Esophagus muscularis mucosa (tissue), 4 donors: ENCODE data around the gene PANK2. TPM values are rescaled to one million over a fixed set of nuclear protein-coding genes. Genes with fewer than 3 reads are reported as not detected.
"Not testable (repeated sequence)": the region's sequence is repeated elsewhere in the genome, so short reads cannot be mapped to it uniquely, and the experiment has no call there.

Experiments used
- DNase-seq: peaks from one replicate; pipeline ENCODE4 v3.0.0-alpha.2; 2017; ENCODE audit errors: extremely low spot score
- H3K27ac ChIP-seq, 4 donors: fragments of 200-600 bp; sonication (generic); replicated peaks in 1 of 4; 1 replicate in 3 of 4; 2 replicates in 1 of 4; pipeline ENCODE4 v1.5.1; 2016 to 2019; ENCODE audit warnings: mild to moderate bottlenecking in 1 of 4
- H3K27me3 ChIP-seq, 4 donors: fragments of 200-600 bp; sonication (generic); one replicate each; pipeline versions ENCODE4 v1.5.1 to v1.6.0; 2016 to 2019
- H3K36me3 ChIP-seq, 4 donors: fragments of 200-600 bp; sonication (generic); one replicate each; pipeline ENCODE4 v1.5.1; 2016 to 2019
- H3K4me1 ChIP-seq, 4 donors: fragments of 200-600 bp; sonication (generic); one replicate each; pipeline ENCODE4 v1.5.1; 2016 to 2019
- H3K4me3 ChIP-seq, 4 donors: fragments of 200-600 bp; sonication (generic); 1 replicate in 2 of 4; 2 replicates in 2 of 4; pipeline ENCODE4 v1.5.1; 2016 to 2019; ENCODE audit warnings: mild to moderate bottlenecking in 4 of 4, moderate library complexity in 1 of 4
- H3K9me3 ChIP-seq, 4 donors: fragments of 200-600 bp; sonication (generic); 1 replicate in 3 of 4; 2 replicates in 1 of 4; pipeline ENCODE4 v1.5.1; 2016 to 2019
- EP300 ChIP-seq: sonication (generic); formaldehyde crosslinking; IDR thresholded peaks from one replicate; pipeline ENCODE4 v1.6.1; 2017; ENCODE audit warnings: antibody characterized with exemption
- POLR2A ChIP-seq: fragments of 450-650 bp; IDR thresholded peaks from one replicate; pipeline ENCODE4 v1.6.1; 2017; ENCODE audit warnings: antibody characterized with exemption, moderate library complexity, mild to moderate bottlenecking, low read depth
- POLR2AphosphoS5 ChIP-seq, 2 donors: sonication (generic); formaldehyde crosslinking; IDR thresholded peaks; one replicate each; pipeline ENCODE4 v1.6.1; 2017; ENCODE audit warnings: antibody characterized with exemption in 2 of 2
- WGBS: methylation state at CpG from one replicate; pipeline ENCODE4 v1.1.5; 2018; 5-methylcytosine and 5-hydroxymethylcytosine counted together
- intact Hi-C: fragments of 100-400 bp; cut with DNase I; formaldehyde crosslinking; loops from one replicate; pipeline ENCODE4 v1.15.1; 2023
- total RNA-seq, 4 donors: library from RNA; depleted of rRNA; stranded (reverse); fragments of >200 nt; gene quantifications; one replicate each; pipeline versions ENCODE4 v1.1.0 to v1.2.1, GENCODE V29; 2016
- TF ChIP-seq, protein P1 (sequence below), 3 experiments: fragments of 200-600 bp in 2 of 3; fragments of 450-650 bp in 1 of 3; sonication (generic) in 2 of 3; IDR thresholded peaks; one replicate each; pipeline ENCODE4 v1.5.1; 2017 to 2019; ENCODE audit warnings: antibody characterized with exemption in 3 of 3, mild to moderate bottlenecking in 2 of 3, moderate library complexity in 1 of 3

PANK2 gene
- total RNA-seq, 4 donors from 2014 or later = 42.8 to 52.1 (median 46.6) TPM

DNA sequence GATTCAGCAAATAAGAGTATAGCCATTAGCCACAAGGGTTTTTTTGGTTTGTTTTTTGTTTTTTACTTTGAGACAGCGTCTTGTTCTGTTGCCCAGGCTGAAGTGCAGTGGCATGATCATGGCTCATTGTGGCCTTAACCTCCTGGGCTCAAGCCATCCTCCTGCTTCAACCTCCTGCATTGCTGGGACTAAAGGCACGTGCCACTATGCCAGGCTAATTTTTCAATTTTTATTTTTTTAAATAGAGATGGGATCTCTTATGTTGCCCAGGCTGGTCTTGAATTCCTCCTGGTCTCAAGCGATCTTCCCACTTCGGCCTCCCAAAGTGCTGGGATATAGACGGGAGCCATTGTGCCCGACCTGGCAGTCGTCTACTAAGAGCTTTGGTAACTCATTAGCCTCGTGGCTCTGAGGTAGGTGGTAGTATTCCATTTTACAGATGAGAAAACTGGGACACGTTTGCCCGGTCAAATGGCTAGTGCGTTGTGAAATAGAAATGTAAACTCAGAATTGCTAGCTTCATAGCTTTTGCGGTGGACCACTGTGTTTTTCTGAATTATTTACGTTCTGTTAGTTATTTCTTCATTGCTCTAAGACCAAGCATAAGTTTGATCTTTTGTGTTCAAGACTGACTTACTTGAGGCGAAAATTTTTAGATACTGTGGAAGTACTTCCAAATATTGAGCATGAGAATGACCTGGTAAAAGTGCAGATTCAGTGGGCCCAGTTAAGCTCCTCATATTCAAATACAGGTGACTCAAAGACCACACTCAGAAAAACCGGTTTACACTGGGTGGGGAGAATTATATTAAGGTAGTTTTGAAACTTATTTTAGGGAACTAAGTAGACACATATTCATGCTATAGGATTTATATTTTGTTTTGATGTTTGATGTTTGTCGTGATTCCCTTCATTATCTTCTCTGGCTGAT, 2.1 kb downstream of the PANK2 start:
- DNase-seq = no peak

GRCh38 chr20:3894796-3895195, 5.6 kb downstream of the PANK2 start:
- TF ChIP-seq, protein P1, sequence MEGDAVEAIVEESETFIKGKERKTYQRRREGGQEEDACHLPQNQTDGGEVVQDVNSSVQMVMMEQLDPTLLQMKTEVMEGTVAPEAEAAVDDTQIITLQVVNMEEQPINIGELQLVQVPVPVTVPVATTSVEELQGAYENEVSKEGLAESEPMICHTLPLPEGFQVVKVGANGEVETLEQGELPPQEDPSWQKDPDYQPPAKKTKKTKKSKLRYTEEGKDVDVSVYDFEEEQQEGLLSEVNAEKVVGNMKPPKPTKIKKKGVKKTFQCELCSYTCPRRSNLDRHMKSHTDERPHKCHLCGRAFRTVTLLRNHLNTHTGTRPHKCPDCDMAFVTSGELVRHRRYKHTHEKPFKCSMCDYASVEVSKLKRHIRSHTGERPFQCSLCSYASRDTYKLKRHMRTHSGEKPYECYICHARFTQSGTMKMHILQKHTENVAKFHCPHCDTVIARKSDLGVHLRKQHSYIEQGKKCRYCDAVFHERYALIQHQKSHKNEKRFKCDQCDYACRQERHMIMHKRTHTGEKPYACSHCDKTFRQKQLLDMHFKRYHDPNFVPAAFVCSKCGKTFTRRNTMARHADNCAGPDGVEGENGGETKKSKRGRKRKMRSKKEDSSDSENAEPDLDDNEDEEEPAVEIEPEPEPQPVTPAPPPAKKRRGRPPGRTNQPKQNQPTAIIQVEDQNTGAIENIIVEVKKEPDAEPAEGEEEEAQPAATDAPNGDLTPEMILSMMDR (IDR thresholded peaks at IDR 0.05) = no peak
- TF ChIP-seq EP300 (no peak), POLR2A (no peak), POLR2AphosphoS5 (IDR thresholded peaks at IDR 0.05) (no peak)
- H3K27me3 ChIP-seq = no peaks in the 10 kb centered on the region
- H3K36me3 ChIP-seq = no peaks in the 10 kb centered on the region
- DNase-seq = no peak
- H3K27ac ChIP-seq = peak overlapping the region in 2 of 4 donors; percentile 10 to 35
- H3K4me3 ChIP-seq = no peak overlapping the region
- H3K9me3 ChIP-seq = no peaks in the 10 kb centered on the region
- WGBS = 74% methylated on average over 5 of the region's 5 CpGs
- peaks cover 50 to 96% (median 94%) of the 10 kb centered on the region in 4 donors for H3K4me1 ChIP-seq
- intact Hi-C loops = loop anchor here (5.0 to 10.0 kb wide), 2 partner anchors 33 to 120 kb away; partner anchors contain the start of gene RNF24

More for the DNA sequence above, 2.1 kb downstream of the PANK2 start:
- peaks cover 52 to 82% (median 75%) of the 10 kb centered on the region in 4 donors for H3K4me1 ChIP-seq
- intact Hi-C loops = loop anchor here (5.0 to 10.0 kb wide), 2 partner anchors 36 to 124 kb away; partner anchors contain the start of gene RNF24
- TF ChIP-seq POLR2AphosphoS5 (IDR thresholded peaks at IDR 0.05) (no peak), EP300 (no peak), POLR2A (no peak)
- TF ChIP-seq, protein P1 (IDR thresholded peaks at IDR 0.05) = no peak
- H3K36me3 ChIP-seq = no peaks in the 10 kb centered on the region
- H3K4me3 ChIP-seq = peak overlapping the region; percentile 84 to 100 (median 99)
- 54% methylated on average over 16 of the region's 16 CpGs for WGBS
- H3K9me3 ChIP-seq = no peaks in the 10 kb centered on the region
- H3K27ac ChIP-seq = peak overlapping the region; percentile 16 to 99 (median 98)
- H3K27me3 ChIP-seq = no peaks in the 10 kb centered on the region

DNA sequence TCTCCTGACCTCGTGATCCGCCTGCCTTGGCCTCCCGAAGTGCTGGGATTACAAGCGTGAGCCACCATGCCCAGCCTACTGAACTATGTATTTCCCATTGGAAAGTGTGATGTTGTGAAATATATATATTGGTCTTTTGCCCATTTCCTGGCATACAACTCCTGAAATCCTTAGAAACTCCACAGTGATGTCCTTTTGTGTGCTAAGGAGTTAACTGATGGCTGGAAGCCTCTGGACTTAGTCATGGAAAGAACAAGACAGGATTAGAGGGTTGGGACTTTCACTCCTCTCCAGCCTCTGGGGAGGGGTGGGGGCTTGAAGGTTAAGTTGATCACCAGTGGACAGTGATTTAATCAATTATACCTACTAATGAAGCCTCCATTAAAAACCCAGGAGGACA, 7.1 kb downstream of the PANK2 start:
- Histone ChIP-seq H3K9me3 (no peaks in the 10 kb centered on the region), H3K4me1 (peaks cover 54 to 97% (median 96%) of the 10 kb centered on the region in 4 donors), H3K4me3 (no peak overlapping the region), H3K27me3 (no peaks in the 10 kb centered on the region), H3K36me3 (no peaks in the 10 kb centered on the region), H3K27ac (no peak overlapping the region)
- intact Hi-C loops = loop anchor here (10.0 kb wide), 1 partner anchor 118 kb away; the partner anchor contains the start of gene RNF24
- TF ChIP-seq EP300 (no peak), POLR2AphosphoS5 (IDR thresholded peaks at IDR 0.05) (no peak), POLR2A (no peak)
- TF ChIP-seq, protein P1 (IDR thresholded peaks at IDR 0.05) = no peak
- WGBS = 81% methylated on average over 4 of the region's 4 CpGs
- DNase-seq = no peak

- no peak overlapping the region for H3K27ac ChIP-seq
Measured at GRCh38 chr20:3896853-3897583, 7.8 kb downstream of the PANK2 start.

DNA sequence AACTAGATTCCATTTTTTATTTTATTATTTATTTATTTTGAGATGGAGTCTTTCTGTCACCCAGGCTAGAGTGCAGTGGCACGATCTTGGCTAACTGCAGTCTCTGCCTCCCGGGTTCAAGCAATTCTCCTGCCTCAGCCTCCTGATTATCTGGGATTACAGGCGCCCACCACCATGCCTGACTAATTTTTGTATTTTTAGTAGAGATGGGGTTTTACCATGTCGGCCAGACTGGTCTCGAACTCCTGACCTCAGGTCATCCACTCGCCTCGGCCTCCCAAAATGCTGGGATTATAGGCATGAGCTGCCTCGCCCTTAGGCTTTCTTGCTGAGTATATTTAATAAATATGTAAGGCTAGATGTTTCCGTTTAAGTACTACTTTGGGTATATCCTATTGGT, 9.0 kb downstream of the PANK2 start:
- not testable (repeated sequence) for H3K27ac ChIP-seq, DNase-seq, H3K9me3 ChIP-seq, H3K4me3 ChIP-seq, H3K27me3 ChIP-seq, H3K36me3 ChIP-seq
- intact Hi-C loops = loop anchor here (10.0 kb wide), 1 partner anchor 117 kb away; the partner anchor contains the start of gene RNF24
- H3K4me1 ChIP-seq = peaks cover 42 to 96% (median 93%) of the 10 kb centered on the region in 4 donors
- 77% methylated on average over 9 of the region's 9 CpGs for WGBS

More at GRCh38 chr20:3896853-3897583, 7.8 kb downstream of the PANK2 start:
- no peaks in the 10 kb centered on the region for H3K9me3 ChIP-seq
- no peak overlapping the region for H3K4me3 ChIP-seq
- intact Hi-C loops = loop anchor here (10.0 kb wide), 1 partner anchor 118 kb away; the partner anchor contains the start of gene RNF24
- peaks cover 49 to 97% (median 96%) of the 10 kb centered on the region in 4 donors for H3K4me1 ChIP-seq
- H3K27me3 ChIP-seq = no peaks in the 10 kb centered on the region
- no peaks in the 10 kb centered on the region for H3K36me3 ChIP-seq
- no peak for DNase-seq
- WGBS = 72% methylated on average over 10 of the region's 10 CpGs
- no peak for TF ChIP-seq EP300
- TF ChIP-seq POLR2AphosphoS5 (IDR thresholded peaks at IDR 0.05) = no peak
- TF ChIP-seq, protein P1 (IDR thresholded peaks at IDR 0.05) = no peak
- TF ChIP-seq POLR2A = no peak
